Brain microvascular endothelial cell (primary cell): Measurements from ENCODE around the gene DGAT2.
A peak's percentile ranks its signal among the peaks of the same experiment; 100 is the strongest.
"Not testable (repeated sequence)": the region's sequence is repeated elsewhere in the genome, so short reads cannot be mapped to it uniquely, and the experiment has no call there.

Experiments used
- DNase-seq: peaks from one replicate; pipeline ENCODE4 v3.0.0-alpha.2; 2020
- H3K27ac ChIP-seq: fragments of 250-450 bp; sonication (Bioruptor Pico); 2 replicates; pipeline ENCODE4 v1.5.1; 2020; ENCODE audit warnings: mild to moderate bottlenecking, moderate library complexity
- H3K27me3 ChIP-seq: fragments of 250-450 bp; sonication (Bioruptor Pico); replicated peaks from 2 replicates; pipeline ENCODE4 v1.5.1; 2020; ENCODE audit warnings: mild to moderate bottlenecking
- H3K36me3 ChIP-seq: fragments of 250-450 bp; sonication (Bioruptor Pico); replicated peaks from 2 replicates; pipeline ENCODE4 v1.5.1; 2020; ENCODE audit warnings: mild to moderate bottlenecking
- H3K4me3 ChIP-seq: 2 replicates; pipeline ENCODE4 v1.5.1; 2011; ENCODE audit warnings: low read depth, mild to moderate bottlenecking, control low read depth, low read length, moderate library complexity
- in situ Hi-C: cut with HindIII; loops from 2 replicates; pipeline ENCODE4 v1.10.0; 2017; ENCODE audit warnings: low sequenced_read_pairs, low pct_ligation_motif_present
- TF ChIP-seq, protein P1 (sequence below): IDR thresholded peaks from 2 replicates; pipeline ENCODE4 v1.5.1; 2011; ENCODE audit warnings: low read depth, mild to moderate bottlenecking, moderate library complexity, low read length, control low read depth, inconsistent platforms; ENCODE audit errors: missing control alignments

Gene DGAT2

DNA sequence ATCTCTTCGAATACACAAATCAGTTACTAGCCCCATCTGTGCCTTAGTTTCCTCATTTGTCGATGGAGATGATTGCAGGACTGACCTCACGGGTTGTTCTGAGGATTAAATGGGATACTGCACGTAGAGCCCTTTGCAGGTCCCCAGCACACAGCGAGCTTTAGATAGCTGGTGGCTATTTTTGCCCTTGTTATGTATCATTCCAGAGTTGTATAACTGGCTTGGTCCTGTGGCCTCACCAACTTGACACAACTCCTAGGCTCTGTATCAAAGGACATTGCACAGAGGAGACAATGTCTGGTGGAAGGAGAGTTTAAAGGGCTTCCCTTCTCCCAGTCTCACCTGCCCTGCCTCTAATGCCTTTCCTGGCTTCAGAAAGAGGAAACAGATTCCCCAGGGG is 22.8 kb upstream of the DGAT2 start:
- TF ChIP-seq, protein P1, sequence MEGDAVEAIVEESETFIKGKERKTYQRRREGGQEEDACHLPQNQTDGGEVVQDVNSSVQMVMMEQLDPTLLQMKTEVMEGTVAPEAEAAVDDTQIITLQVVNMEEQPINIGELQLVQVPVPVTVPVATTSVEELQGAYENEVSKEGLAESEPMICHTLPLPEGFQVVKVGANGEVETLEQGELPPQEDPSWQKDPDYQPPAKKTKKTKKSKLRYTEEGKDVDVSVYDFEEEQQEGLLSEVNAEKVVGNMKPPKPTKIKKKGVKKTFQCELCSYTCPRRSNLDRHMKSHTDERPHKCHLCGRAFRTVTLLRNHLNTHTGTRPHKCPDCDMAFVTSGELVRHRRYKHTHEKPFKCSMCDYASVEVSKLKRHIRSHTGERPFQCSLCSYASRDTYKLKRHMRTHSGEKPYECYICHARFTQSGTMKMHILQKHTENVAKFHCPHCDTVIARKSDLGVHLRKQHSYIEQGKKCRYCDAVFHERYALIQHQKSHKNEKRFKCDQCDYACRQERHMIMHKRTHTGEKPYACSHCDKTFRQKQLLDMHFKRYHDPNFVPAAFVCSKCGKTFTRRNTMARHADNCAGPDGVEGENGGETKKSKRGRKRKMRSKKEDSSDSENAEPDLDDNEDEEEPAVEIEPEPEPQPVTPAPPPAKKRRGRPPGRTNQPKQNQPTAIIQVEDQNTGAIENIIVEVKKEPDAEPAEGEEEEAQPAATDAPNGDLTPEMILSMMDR: no peak
- H3K36me3 ChIP-seq: no peaks in the 10 kb centered on the region
- in situ Hi-C loops: no loop called here

DNA sequence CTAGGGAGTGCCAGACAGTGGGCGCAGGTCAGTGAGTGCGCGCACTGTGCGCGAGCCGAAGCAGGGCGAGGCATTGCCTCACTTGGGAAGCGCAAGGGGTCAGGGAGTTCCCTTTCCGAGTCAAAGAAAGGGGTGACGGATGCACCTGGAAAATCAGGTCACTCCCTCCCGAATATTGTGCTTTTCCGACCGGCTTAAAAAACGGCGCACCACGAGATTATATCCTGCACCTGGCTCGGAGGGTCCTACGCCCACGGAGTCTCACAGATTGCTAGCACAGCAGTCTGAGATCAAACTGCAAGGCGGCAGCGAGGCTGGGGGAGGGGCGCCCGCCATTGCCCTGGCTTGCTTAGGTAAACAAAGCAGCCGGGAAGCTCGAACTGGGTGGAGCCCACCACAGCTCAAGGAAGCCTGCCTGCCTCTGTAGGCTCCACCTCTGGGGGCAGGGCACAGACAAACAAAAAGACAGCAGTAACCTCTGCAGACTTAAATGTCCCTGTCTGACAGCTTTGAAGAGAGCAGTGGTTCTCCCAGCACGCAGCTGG is 19.8 kb upstream of the DGAT2 start:
- H3K4me3 ChIP-seq, H3K27ac ChIP-seq, in situ Hi-C loops, DNase-seq, H3K36me3 ChIP-seq, H3K27me3 ChIP-seq: not testable (repeated sequence)

More for the DNA sequence above, 22.8 kb upstream of the DGAT2 start:
- DNase-seq: no peak
- Histone ChIP-seq H3K4me3 (no peak overlapping the region), H3K27me3 (no peaks in the 10 kb centered on the region), H3K27ac (no peak overlapping the region)

DNA sequence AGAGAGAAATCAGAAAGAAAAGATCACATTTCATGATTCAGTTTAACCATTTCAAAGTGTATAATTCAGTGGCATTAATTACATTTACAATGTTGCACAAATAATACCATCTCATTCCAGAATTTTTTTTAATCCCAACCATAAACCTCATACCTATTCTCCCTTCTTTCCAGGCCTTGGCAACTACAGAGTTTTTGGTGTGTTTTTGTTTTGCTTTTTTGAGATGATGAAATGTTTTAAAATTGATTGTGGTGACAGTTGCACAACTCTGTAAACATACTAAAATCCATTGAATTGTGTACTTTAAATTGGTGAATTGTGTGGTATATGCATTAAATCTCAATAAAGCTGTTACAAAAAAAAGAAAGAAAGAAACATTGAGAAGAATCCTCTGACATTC is 13.6 kb upstream of the DGAT2 start:
- H3K27ac ChIP-seq, DNase-seq, H3K27me3 ChIP-seq, in situ Hi-C loops, H3K36me3 ChIP-seq, H3K4me3 ChIP-seq: not testable (repeated sequence)

DNA sequence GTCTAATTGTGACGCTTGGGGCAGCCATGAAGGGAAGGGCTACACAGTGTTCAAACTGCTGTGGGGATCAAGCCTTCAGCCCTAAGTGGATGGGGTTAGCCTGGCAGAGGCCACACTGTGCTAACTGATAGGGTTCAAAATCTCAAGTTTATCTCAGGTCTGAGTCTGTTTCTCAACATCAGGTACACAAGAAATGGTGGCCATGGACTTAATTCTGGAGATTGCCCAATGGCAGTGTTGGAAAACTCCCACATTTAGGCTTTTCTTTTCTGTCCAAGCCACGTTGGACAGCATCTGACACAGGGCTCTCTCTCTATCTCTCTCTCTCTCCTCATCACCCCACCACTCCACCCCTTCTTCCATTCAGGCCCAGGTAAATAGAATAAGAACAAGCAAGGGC is 10.9 kb upstream of the DGAT2 start:
- Histone ChIP-seq H3K27me3 (no peaks in the 10 kb centered on the region), H3K4me3 (no peak overlapping the region), H3K27ac (no peak overlapping the region), H3K36me3 (no peaks in the 10 kb centered on the region)
- DNase-seq: no peak
- TF ChIP-seq, protein P1: no peak
- in situ Hi-C loops: no loop called here

DNA sequence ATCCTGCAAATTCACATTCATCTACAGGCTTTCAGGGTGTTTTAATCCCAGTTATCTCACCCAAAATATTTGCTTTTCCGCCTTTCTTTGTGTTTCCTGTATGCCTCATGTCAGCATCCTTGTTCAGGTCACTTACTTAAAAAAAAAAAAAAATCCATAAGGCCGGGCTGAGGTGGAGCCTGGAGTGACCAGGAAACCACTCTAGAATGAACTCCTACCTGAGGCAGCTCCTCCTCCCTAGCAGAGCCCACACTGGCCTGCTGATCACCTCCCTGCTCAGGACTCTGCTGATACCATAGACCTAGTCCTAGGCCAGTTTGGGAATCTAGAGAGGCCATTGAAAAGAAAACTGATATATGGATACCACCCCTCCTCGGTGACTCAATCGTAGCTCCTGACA is 8.7 kb upstream of the DGAT2 start:
- no peak for DNase-seq
- no peaks in the 10 kb centered on the region for H3K27me3 ChIP-seq
- H3K4me3 ChIP-seq: no peak overlapping the region
- no peak overlapping the region for H3K27ac ChIP-seq
- H3K36me3 ChIP-seq: no peaks in the 10 kb centered on the region
- in situ Hi-C loops: no loop called here
- TF ChIP-seq, protein P1: no peak

DNA sequence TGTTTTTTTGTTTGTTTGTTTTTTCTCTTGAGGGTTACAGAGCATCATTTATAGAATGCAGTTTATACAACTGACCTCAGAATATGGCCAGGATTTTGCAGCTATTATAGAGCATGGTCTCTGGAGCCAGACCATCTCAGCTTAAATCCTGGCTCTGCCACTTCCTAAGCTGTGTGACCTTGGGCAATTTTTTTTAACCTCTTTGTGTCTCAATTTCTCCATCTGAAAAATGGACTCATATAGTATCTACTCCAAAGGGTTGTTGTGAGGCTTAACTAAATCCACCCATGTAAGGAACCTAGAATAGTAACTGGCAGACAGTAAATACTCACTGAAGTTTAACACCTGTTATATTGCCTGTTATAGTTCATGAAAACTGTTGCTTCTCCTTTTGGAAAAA is 8.3 kb upstream of the DGAT2 start:
- in situ Hi-C loops: no loop called here
- no peaks in the 10 kb centered on the region for H3K36me3 ChIP-seq
- TF ChIP-seq, protein P1: no peak
- H3K27ac ChIP-seq: no peak overlapping the region
- no peak for DNase-seq
- no peaks in the 10 kb centered on the region for H3K27me3 ChIP-seq
- no peak overlapping the region for H3K4me3 ChIP-seq

DNA sequence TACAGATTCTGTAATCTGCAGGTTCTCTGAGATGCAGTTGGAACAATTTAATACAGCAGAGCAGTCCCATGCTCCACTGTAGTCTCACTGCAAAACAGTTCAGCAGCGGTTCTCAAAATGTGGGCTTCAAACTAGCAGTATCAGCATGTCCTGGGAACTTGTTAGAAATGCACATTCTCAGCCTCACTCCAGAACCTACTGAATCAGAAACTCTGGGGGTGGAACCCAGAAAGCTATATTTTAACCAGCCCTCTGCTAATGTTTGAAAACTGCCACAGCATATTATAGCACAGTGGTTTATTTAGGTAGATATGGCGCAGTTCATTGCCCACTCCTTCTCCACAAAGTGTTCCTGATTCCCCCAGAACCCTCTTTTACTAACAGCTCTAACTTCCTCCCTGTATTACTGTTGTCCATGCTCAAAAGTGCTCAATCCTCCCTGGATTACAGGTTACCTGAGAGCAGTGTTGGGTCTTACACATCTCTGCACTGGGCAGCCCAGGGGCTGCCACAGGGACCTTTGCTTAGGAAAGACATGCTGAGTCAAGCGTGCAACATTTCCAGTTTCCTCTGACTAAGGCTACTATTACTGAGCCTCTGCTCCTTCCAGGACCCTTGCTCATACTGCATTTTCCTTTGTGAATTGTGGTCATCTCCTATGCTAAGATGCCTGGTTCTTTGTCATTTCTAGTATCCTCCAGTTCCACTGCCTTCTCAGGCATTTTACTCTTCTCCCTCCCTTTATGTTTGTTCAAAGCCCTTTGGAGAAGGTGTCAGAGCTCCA is 7.7 kb upstream of the DGAT2 start:
- Histone ChIP-seq H3K36me3 (no peaks in the 10 kb centered on the region), H3K27me3 (no peaks in the 10 kb centered on the region), H3K27ac (no peak overlapping the region), H3K4me3 (no peak overlapping the region)
- TF ChIP-seq, protein P1: no peak
- DNase-seq: peak; percentile 53
- in situ Hi-C loops: no loop called here
